ENCODE measurements around the gene CD58.

The CD58 gene

DNA sequence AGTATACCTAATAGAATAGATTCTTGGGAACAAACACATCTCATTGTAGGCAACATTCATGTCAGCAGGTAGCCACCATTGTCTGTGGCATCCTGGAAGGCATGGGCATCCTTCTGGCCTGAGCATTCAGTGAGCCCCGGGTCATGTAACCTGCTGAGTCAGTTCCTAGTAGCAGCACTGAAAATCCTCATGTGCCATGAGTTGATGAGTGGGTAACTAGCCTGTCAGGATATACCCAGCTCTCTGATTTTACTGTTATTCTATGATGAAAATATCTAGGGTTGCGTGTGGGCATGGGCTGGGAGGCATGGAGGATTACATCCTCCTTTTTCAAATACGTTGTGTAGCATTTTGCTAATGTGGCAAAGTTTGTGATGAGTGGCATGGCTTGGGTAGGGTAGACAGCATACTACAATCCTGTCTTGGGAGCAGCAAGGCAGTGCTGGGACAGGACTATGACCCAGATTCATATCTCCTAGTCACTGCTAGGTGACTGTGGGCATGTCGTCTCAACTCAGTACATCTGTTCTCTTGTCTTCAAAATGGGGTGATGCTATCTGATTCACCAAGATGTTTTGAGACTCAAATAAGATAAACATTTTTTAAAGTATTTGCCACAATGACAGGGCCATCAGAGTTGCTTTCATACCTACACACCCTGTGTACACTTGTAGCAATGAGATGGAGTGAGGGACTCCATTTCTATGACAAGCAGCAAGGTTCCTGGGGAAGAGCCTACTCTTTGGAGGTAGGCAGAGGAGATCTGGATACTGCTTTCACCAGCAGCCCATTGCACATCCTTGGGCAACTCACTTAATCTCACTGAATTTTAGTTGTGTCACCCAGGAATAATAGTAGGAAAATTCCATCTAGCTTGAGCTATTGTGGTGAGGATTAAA is 62.5 kb downstream of the CD58 start:
- Histone ChIP-seq H3K4me3 (ENCODE audit: low read length) (no peak overlapping the region), H3K4me1 (ENCODE audit: control insufficient read depth, insufficient read depth, low read length) (peaks cover 46% of the 10 kb centered on the region), H3K27me3 (ENCODE audit: control insufficient read depth, insufficient read depth, low read length) (no peaks in the 10 kb centered on the region), H3K36me3 (ENCODE audit: control insufficient read depth, insufficient read depth, low read length) (no peaks in the 10 kb centered on the region), H3K9ac (ENCODE audit: low read length) (no peak overlapping the region), H3K9me3 (ENCODE audit: control insufficient read depth, low read length) (no peaks in the 10 kb centered on the region)

DNA sequence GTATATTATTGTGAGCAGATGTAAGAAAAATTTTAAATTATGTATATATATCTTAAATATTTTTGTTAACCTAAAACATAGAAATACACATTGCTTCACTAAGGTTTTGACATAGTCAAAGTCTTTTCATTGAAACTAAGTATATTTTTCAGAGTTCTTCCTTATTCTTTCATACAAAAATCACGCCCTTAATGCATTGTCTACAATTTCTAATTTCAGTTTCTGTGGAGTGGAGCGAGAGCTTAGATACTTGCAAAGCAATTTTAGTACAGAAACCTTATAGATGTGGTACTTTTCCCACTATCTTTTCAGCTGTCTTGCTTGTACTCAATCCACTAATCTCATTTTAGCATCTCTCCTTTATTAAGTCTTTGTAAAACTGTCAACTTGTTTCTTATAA is 63.2 kb downstream of the CD58 start:
- Histone ChIP-seq H3K27me3 (ENCODE audit: control insufficient read depth, insufficient read depth, low read length) (no peaks in the 10 kb centered on the region), H3K4me1 (ENCODE audit: control insufficient read depth, insufficient read depth, low read length) (peaks cover 46% of the 10 kb centered on the region), H3K4me3 (ENCODE audit: low read length) (no peak overlapping the region), H3K36me3 (ENCODE audit: control insufficient read depth, insufficient read depth, low read length) (no peaks in the 10 kb centered on the region), H3K9me3 (ENCODE audit: control insufficient read depth, low read length) (no peaks in the 10 kb centered on the region), H3K9ac (ENCODE audit: low read length) (no peak overlapping the region)

- H3K36me3 ChIP-seq (ENCODE audit: control insufficient read depth, insufficient read depth, low read length), result no peaks in the 10 kb centered on the region
- H3K9ac ChIP-seq (ENCODE audit: low read length), result no peak overlapping the region
- H3K27me3 ChIP-seq (ENCODE audit: control insufficient read depth, insufficient read depth, low read length), result no peaks in the 10 kb centered on the region
- no peak overlapping the region for H3K4me3 ChIP-seq (ENCODE audit: low read length)
- H3K9me3 ChIP-seq (ENCODE audit: control insufficient read depth, low read length), result no peaks in the 10 kb centered on the region
- H3K4me1 ChIP-seq (ENCODE audit: control insufficient read depth, insufficient read depth, low read length), result peaks cover 46% of the 10 kb centered on the region
Measured at GRCh38 chr1:116506132-116507004, 64.5 kb downstream of the CD58 start.

DNA sequence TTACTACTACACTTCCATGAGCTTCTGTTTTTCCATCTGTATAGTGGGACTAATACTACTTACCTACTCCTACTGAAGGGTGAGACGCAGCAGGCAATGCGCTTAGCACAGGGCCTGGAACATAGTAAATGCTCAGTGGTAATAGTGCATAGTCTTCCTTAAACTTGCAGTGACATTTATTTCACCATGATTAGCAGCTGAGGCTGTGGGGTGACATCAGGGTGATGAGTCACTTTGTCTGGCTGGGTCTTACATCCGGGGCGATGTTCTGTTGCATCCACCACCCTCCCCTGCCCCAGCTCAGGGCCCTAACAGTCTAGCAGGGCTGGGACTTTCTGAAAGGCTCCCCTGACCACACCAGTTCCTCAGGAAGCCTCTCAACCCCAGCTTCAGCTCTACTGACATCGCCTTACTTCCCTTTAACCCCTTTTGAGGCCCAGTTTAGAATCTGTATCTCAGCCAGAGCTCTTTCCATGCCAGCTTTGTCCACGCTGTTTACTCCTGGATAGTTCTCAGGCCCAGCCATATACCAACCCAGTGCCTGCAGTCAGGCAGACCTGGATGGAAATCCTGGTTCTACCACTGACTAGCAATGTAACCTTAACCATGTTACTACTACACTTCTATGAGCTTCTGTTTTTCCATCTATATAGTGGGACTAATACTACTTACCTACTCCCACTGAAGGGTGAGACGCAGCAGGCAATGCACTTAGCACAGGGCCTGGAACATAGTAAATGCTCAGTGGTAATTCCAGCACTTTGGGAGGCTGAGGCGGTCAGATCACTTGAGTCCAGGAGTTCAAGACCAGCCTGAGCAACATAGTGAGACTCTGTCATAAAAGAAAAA is 66.3 kb downstream of the CD58 start:
- no peak overlapping the region for H3K4me3 ChIP-seq (ENCODE audit: low read length)
- no peaks in the 10 kb centered on the region for H3K36me3 ChIP-seq (ENCODE audit: control insufficient read depth, insufficient read depth, low read length)
- H3K27me3 ChIP-seq (ENCODE audit: control insufficient read depth, insufficient read depth, low read length), result no peaks in the 10 kb centered on the region
- peaks cover 44% of the 10 kb centered on the region for H3K4me1 ChIP-seq (ENCODE audit: control insufficient read depth, insufficient read depth, low read length)
- H3K9me3 ChIP-seq (ENCODE audit: control insufficient read depth, low read length), result no peaks in the 10 kb centered on the region
- no peak overlapping the region for H3K9ac ChIP-seq (ENCODE audit: low read length)

- H3K27me3 ChIP-seq (ENCODE audit: control insufficient read depth, insufficient read depth, low read length), result no peaks in the 10 kb centered on the region
- H3K4me3 ChIP-seq (ENCODE audit: low read length), result no peak overlapping the region
- no peaks in the 10 kb centered on the region for H3K36me3 ChIP-seq (ENCODE audit: control insufficient read depth, insufficient read depth, low read length)
- no peaks in the 10 kb centered on the region for H3K9me3 ChIP-seq (ENCODE audit: control insufficient read depth, low read length)
- H3K9ac ChIP-seq (ENCODE audit: low read length), result no peak overlapping the region
- peaks cover 43% of the 10 kb centered on the region for H3K4me1 ChIP-seq (ENCODE audit: control insufficient read depth, insufficient read depth, low read length)
Measured at GRCh38 chr1:116503546-116504307, 67.1 kb downstream of the CD58 start.

DNA sequence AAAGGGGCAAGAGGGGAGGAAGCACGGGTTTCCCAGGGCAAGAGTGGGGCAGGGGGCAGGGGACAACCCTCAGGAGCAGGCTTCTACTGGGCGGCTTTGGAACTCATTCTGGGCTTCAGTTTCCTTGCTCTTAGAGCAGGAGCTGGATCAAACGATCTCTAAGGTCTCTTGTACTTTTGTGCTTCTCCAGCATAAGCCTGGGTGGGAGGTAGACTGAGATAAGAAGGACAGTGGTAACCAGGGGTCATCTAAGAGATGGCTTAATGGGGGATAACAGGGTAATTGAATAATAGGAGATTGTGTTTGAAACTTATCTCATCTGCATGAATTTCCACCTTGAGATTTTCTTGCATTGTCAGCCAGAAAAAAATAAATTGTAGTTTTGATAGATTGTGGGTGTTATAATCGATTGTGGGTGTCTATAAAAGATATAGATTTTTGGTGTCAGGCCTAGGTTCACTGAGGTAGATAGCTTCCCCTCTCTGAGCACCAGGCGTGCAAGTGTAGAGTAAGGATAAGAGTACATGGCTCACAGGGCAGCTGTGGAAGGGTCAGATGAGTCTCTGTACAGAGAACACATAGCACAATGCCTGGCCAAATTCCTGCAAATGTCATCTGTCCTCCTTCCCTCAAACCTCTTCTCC is 68.0 kb downstream of the CD58 start:
- Histone ChIP-seq H3K9ac (ENCODE audit: low read length) (no peak overlapping the region), H3K9me3 (ENCODE audit: control insufficient read depth, low read length) (no peaks in the 10 kb centered on the region), H3K36me3 (ENCODE audit: control insufficient read depth, insufficient read depth, low read length) (no peaks in the 10 kb centered on the region), H3K4me3 (ENCODE audit: low read length) (no peak overlapping the region), H3K27me3 (ENCODE audit: control insufficient read depth, insufficient read depth, low read length) (no peaks in the 10 kb centered on the region), H3K4me1 (ENCODE audit: control insufficient read depth, insufficient read depth, low read length) (peaks cover 35% of the 10 kb centered on the region)

GRCh38 chr1:116501870-116502244 is 69.0 kb downstream of the CD58 start:
- Histone ChIP-seq H3K9me3 (ENCODE audit: control insufficient read depth, low read length) (no peaks in the 10 kb centered on the region), H3K9ac (ENCODE audit: low read length) (no peak overlapping the region), H3K36me3 (ENCODE audit: control insufficient read depth, insufficient read depth, low read length) (no peaks in the 10 kb centered on the region), H3K4me1 (ENCODE audit: control insufficient read depth, insufficient read depth, low read length) (peaks cover 41% of the 10 kb centered on the region), H3K4me3 (ENCODE audit: low read length) (no peak overlapping the region), H3K27me3 (ENCODE audit: control insufficient read depth, insufficient read depth, low read length) (no peaks in the 10 kb centered on the region)

DNA sequence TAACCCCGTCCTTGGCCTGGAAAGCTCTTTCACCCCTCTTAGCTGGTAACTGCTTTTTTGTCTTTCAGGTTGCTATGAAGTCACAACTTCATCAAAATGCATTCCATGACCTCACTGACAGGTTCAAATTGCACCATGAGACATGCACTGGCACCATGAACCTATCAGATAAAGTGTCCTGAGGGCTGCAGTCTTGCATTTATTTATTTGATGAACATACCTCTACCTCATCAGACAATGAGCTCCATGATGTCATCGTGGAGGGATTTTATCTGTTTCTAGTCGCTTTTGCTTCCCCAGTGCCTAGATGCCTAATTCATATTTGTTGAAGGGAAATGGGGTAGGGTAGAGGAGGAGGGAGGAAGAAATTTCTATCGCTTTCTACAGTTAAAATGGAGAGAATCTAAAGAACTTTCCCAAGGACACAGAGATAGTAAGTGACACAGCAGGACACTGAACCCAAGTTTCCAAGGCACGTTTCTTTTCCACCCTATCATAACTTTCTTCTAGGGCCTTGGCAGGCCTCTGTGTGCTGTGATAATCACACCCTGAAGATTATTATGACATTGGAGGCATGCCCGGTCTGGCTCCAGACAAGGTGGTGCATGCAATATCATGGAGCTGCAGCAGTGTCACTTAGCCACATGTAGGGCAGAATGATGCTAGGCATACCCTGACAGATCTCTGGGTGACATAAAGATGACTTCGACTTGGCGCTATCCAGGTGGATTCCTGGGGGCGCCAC is 69.5 kb downstream of the CD58 start:
- Histone ChIP-seq H3K27me3 (ENCODE audit: control insufficient read depth, insufficient read depth, low read length) (no peaks in the 10 kb centered on the region), H3K36me3 (ENCODE audit: control insufficient read depth, insufficient read depth, low read length) (no peaks in the 10 kb centered on the region), H3K4me3 (ENCODE audit: low read length) (no peak overlapping the region), H3K9me3 (ENCODE audit: control insufficient read depth, low read length) (no peaks in the 10 kb centered on the region), H3K4me1 (ENCODE audit: control insufficient read depth, insufficient read depth, low read length) (peaks cover 36% of the 10 kb centered on the region), H3K9ac (ENCODE audit: low read length) (no peak overlapping the region)

GRCh38 chr1:116498789-116499628 is 71.8 kb downstream of the CD58 start:
- Histone ChIP-seq H3K9ac (ENCODE audit: low read length) (no peak overlapping the region), H3K4me3 (ENCODE audit: low read length) (no peak overlapping the region), H3K27me3 (ENCODE audit: control insufficient read depth, insufficient read depth, low read length) (no peaks in the 10 kb centered on the region), H3K36me3 (ENCODE audit: control insufficient read depth, insufficient read depth, low read length) (no peaks in the 10 kb centered on the region), H3K4me1 (ENCODE audit: control insufficient read depth, insufficient read depth, low read length) (peaks cover 32% of the 10 kb centered on the region), H3K9me3 (ENCODE audit: control insufficient read depth, low read length) (no peaks in the 10 kb centered on the region)

- Histone ChIP-seq H3K4me1 (ENCODE audit: control insufficient read depth, insufficient read depth, low read length) (peaks cover 35% of the 10 kb centered on the region), H3K9me3 (ENCODE audit: control insufficient read depth, low read length) (no peaks in the 10 kb centered on the region), H3K4me3 (ENCODE audit: low read length) (no peak overlapping the region), H3K9ac (ENCODE audit: low read length) (no peak overlapping the region), H3K27me3 (ENCODE audit: control insufficient read depth, insufficient read depth, low read length) (no peaks in the 10 kb centered on the region), H3K36me3 (ENCODE audit: control insufficient read depth, insufficient read depth, low read length) (no peaks in the 10 kb centered on the region)
Measured at GRCh38 chr1:116497656-116498055, 73.2 kb downstream of the CD58 start.
